ENCODE data around the gene RBM26. TPM values are rescaled to one million over a fixed set of nuclear protein-coding genes. Genes with fewer than 3 reads are reported as not detected.

The RBM26 gene
- total RNA-seq, 2 experiments from 2014 or later = 54.8 to 57.7 TPM

DNA sequence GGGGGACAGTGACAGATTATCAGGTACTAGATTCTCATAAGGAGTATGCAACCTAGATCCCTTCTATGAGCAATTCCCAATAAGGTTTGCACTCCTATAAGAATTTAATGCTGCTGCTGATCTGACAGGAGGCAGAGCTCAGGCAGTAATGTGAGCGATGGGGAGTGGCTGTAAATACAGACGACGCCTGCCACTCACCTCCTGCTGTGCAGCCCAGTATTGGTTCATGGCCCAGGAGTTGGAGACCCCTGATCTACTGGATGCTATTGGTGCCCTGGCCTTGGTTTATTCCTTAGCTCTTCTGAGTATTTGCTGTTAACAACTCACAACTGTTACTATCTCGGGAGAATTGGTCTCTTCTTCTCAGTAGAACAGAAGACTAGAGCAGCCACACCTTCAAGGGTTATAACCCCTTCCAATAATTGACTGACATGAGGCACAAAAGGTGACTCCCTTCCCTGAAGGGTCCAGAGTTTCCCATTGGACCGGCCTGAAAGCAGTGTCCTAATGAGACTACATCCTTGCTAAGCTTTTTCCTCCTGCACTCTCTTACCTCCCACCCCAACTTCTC, 35.0 kb upstream of the RBM26 start:
- no peaks in the 10 kb centered on the region for H3K36me3 Mint-ChIP-seq
- no peak for DNase-seq
- H3K27ac Mint-ChIP-seq = no peak overlapping the region
- CTCF ChIA-PET = interaction anchor here (0.6 to 3.2 kb wide), 2 partner anchors 17 to 239 kb away, joined by 3 to 10 read pairs; no protein-coding TSS in a partner anchor
- no peak overlapping the region for H3K4me3 Mint-ChIP-seq
- H3K9me3 Mint-ChIP-seq = no peaks in the 10 kb centered on the region
- H3K27me3 Mint-ChIP-seq = no peaks in the 10 kb centered on the region
- peaks cover 11% of the 10 kb centered on the region for H3K4me1 Mint-ChIP-seq (ENCODE audit: low read depth)
- POLR2A ChIA-PET = interaction anchor here (1.2 kb wide), 1 partner anchor 61 kb away, joined by 3 read pairs; no protein-coding TSS in a partner anchor
- intact Hi-C loops (cut with micrococcal nuclease) = no loop called here

DNA sequence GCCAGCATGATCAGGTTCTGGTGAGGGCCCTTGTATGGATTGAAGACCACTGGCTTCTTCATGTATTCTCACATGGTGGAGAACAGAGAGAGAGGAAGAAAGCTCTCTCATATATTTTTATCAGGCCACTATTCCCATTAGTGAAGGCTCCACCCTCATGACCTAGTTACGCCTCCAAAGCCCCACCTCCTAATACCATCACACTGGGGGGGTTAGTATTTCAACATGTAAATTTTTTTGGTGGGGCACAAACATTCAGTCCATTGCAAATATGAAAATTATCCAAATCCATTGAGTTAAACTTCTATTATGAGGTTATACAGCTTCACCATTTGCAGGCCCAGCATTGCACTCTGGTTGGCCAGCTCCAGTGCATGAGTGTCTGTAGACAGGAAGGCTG, 33.2 kb upstream of the RBM26 start:
- CTCF ChIA-PET = no interaction called here
- H3K27me3 Mint-ChIP-seq = no peaks in the 10 kb centered on the region
- H3K9me3 Mint-ChIP-seq = no peaks in the 10 kb centered on the region
- no peak for DNase-seq
- intact Hi-C loops (cut with micrococcal nuclease) = no loop called here
- H3K27ac Mint-ChIP-seq = no peak overlapping the region
- POLR2A ChIA-PET = no interaction called here
- H3K4me3 Mint-ChIP-seq = no peak overlapping the region
- H3K36me3 Mint-ChIP-seq = no peaks in the 10 kb centered on the region
- peaks cover 14% of the 10 kb centered on the region for H3K4me1 Mint-ChIP-seq (ENCODE audit: low read depth)

DNA sequence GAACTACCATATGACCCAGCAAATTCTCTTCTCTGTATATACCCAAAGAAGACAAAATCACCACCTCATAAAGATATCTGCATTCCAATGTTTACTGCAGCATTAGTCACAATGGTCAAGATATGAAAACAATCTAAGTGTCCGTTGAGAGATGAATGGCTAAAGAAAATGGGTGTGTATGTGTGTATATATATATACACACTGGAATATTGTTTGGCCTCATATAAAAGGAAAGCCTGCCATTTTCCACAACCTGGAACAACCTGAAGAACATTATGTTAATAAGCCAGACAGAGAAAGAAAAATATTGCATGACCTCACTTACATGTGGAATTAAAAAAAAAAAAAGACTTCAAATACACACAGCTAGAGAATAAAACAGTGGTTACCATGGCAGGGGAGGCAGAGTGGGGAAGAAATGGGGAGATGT, 29.5 kb upstream of the RBM26 start:
- POLR2A ChIA-PET = interaction anchor here (0.6 kb wide), 1 partner anchor 29 kb away, joined by 3 read pairs; no protein-coding TSS in a partner anchor
- no peaks in the 10 kb centered on the region for H3K27me3 Mint-ChIP-seq
- CTCF ChIA-PET = interaction anchor here (1.7 to 1.8 kb wide), 2 partner anchors 10 to 12 kb away, joined by 5 to 13 read pairs; no protein-coding TSS in a partner anchor
- H3K4me1 Mint-ChIP-seq (ENCODE audit: low read depth) = peaks cover 16% of the 10 kb centered on the region
- no peaks in the 10 kb centered on the region for H3K9me3 Mint-ChIP-seq
- intact Hi-C loops (cut with micrococcal nuclease) = no loop called here
- H3K4me3 Mint-ChIP-seq = no peak overlapping the region
- no peak overlapping the region for H3K27ac Mint-ChIP-seq
- no peak for DNase-seq
- no peaks in the 10 kb centered on the region for H3K36me3 Mint-ChIP-seq

DNA sequence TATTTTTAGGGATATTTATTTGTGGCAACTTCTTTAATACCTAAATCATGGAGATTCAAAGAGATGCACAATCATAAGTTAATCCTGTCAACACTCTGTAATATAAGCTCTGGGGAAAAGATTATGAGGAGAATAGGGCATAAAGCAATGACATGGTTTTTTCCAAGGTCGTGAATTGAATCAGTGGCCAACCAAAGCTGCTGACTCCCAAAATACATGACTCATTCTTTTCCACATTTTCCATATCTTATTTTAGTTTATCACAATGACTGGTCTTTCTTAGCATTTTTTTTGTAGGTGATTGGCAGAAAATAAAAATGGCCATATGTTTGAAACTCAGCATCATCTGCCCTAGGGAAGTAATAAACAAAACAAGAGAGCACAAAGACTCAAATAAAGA, 28.5 kb upstream of the RBM26 start:
- Mint-ChIP-seq H3K36me3 (no peaks in the 10 kb centered on the region), H3K27ac (peak overlapping the region; percentile 0), H3K27me3 (no peaks in the 10 kb centered on the region), H3K4me1 (ENCODE audit: low read depth) (peaks cover 19% of the 10 kb centered on the region), H3K9me3 (no peaks in the 10 kb centered on the region), H3K4me3 (no peak overlapping the region)
- ChIA-PET POLR2A (interaction anchor here (0.9 to 1.3 kb wide), 2 partner anchors 47 to 50 kb away, joined by 4 to 5 read pairs; partner anchors contain the start of gene NDFIP2), CTCF (interaction anchor here (0.9 kb wide), 1 partner anchor 10 kb away, joined by 3 read pairs; no protein-coding TSS in a partner anchor)
- DNase-seq = no peak
- intact Hi-C loops (cut with micrococcal nuclease) = no loop called here

DNA sequence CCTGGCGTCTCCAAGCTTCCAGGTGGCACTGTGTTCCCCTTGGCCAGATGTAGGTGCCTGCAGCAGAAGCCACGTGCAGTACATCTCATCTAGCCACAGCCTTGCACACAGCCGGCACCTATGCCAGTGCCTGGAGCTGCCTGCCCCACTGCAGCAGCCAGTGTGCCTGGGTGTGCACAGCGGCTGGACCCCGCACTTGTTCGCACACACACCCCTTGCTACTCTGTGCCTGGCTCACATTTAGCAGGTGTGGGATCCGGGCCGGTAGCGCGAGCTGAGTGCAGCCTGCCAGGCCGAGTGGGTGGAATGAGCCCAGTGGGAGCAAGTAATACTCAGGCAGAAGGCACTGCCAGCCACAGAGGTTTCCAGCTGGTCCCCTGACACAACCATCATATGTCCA, 26.9 kb upstream of the RBM26 start:
- Mint-ChIP-seq H3K4me3 (no peak overlapping the region), H3K4me1 (ENCODE audit: low read depth) (peaks cover 31% of the 10 kb centered on the region), H3K9me3 (no peaks in the 10 kb centered on the region), H3K27ac (no peak overlapping the region), H3K36me3 (no peaks in the 10 kb centered on the region), H3K27me3 (no peaks in the 10 kb centered on the region)
- ChIA-PET POLR2A (interaction anchor here (1.4 kb wide), 2 partner anchors 24 to 48 kb away, joined by 3 to 5 read pairs; partner anchors contain the start of gene NDFIP2), CTCF (interaction anchor here (1.0 to 2.3 kb wide), 3 partner anchors 9 to 108 kb away, joined by 3 to 17 read pairs (median 16); no protein-coding TSS in a partner anchor)
- no peak for DNase-seq
- intact Hi-C loops (cut with micrococcal nuclease) = no loop called here

DNA sequence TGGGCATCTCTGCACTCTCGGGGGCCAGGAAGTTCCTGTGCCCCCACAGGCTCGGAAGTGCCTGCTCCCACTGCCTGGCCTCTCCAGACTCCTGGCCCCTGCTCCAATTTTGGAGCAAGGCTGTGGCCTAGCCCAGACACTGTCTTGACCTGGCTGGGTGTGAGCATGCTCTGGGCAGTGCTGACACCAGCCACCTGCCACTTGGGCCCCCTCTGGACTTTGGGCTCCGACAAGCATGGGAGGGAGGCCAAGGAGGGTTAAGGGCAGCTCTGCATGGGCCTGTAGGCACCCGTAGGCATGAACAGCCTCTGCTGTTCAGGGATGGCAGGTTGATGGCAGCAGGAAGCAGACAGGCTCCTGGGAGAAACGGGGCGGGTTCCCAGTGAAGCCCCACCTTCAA, 26.0 kb upstream of the RBM26 start:
- Mint-ChIP-seq H3K27ac (no peak overlapping the region), H3K4me3 (no peak overlapping the region), H3K27me3 (no peaks in the 10 kb centered on the region), H3K9me3 (no peaks in the 10 kb centered on the region), H3K36me3 (no peaks in the 10 kb centered on the region), H3K4me1 (ENCODE audit: low read depth) (peaks cover 33% of the 10 kb centered on the region)
- ChIA-PET POLR2A (interaction anchor here (1.4 kb wide), 1 partner anchor 25 kb away, joined by 5 read pairs; no protein-coding TSS in a partner anchor), CTCF (interaction anchor here (2.3 kb wide), 2 partner anchors 8 to 109 kb away, joined by 16 to 17 read pairs; no protein-coding TSS in a partner anchor)
- DNase-seq = no peak
- intact Hi-C loops (cut with micrococcal nuclease) = no loop called here

DNA sequence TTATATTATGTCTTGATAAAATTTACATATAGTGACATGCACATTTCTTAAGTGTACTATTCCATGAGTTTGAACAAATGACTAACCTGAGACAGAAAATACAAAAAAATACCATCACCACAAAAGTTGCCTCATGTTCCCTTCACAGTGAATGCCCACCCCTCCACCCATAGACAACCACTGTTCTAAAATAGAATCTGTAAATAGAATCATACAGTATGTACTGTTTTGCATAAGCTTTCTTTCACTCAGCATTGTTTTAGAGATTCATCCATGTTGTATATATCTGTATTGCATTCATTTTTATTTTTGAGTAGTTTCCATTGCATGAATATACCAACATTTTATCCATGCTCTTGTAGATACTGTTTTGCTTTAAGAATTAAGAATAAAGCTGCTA, 23.3 kb upstream of the RBM26 start:
- intact Hi-C loops (cut with micrococcal nuclease) = loop anchor here (2.0 to 10.0 kb wide), 3 partner anchors 21 to 935 kb away; no protein-coding TSS in a partner anchor
- Mint-ChIP-seq H3K36me3 (no peaks in the 10 kb centered on the region), H3K4me1 (ENCODE audit: low read depth) (peaks cover 32% of the 10 kb centered on the region), H3K4me3 (no peak overlapping the region), H3K27me3 (no peaks in the 10 kb centered on the region), H3K9me3 (no peaks in the 10 kb centered on the region), H3K27ac (no peak overlapping the region)
- ChIA-PET CTCF (interaction anchor here (0.8 to 2.4 kb wide), 2 partner anchors 52 to 111 kb away, joined by 3 to 16 read pairs; no protein-coding TSS in a partner anchor), POLR2A (interaction anchor here (1.0 kb wide), 1 partner anchor 53 kb away, joined by 3 read pairs; no protein-coding TSS in a partner anchor)
- DNase-seq = no peak

DNA sequence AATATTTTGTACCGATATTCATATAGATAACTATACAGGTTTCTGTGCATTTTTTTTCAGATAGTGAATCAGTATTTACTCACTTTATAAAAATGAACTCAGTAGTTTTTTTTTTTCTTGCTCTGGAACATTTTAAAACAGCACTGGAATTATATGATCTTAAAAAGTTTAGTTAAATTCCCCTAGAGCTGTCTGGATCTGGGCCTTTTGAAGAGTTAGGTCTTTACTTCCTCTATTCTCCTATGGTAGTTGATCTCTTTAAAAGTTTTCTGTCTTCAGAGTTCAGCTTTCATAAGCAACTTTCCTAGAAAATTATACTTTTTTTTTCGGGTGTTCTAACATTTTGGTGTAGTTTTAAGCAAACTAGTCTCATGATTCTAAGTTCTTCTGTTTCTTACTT, 21.8 kb upstream of the RBM26 start:
- Mint-ChIP-seq H3K27me3 (no peaks in the 10 kb centered on the region), H3K36me3 (no peaks in the 10 kb centered on the region), H3K4me1 (ENCODE audit: low read depth) (peaks cover 29% of the 10 kb centered on the region), H3K4me3 (no peak overlapping the region), H3K27ac (no peak overlapping the region), H3K9me3 (no peaks in the 10 kb centered on the region)
- DNase-seq = no peak
- CTCF ChIA-PET = interaction anchor here (0.7 to 2.4 kb wide), 4 partner anchors 18 to 133 kb away, joined by 3 to 16 read pairs (median 3); no protein-coding TSS in a partner anchor
- intact Hi-C loops (cut with micrococcal nuclease) = loop anchor here (2.0 to 10.0 kb wide), 3 partner anchors 23 to 937 kb away; no protein-coding TSS in a partner anchor
- POLR2A ChIA-PET = interaction anchor here (0.7 to 0.9 kb wide), 2 partner anchors 29 to 117 kb away, joined by 3 read pairs; no protein-coding TSS in a partner anchor

DNA sequence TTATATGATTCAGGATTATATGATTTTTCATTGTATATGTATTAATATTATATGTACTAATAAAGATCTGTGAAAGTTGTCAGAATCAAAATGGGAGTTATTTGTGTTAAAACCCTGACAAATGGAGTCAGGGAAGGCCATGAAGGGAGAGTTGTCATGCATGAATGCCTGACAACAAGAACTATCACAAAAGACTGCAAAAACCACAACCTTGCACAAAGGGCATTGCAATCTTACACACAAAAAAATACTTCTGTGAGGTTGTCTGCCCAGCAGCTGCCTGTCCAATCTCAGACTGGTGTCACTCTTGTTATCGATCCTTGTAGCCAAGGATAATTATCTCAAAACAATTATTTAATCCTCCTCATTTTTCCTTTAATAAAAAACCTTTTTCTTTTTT, 21.2 kb upstream of the RBM26 start:
- Mint-ChIP-seq H3K4me3 (no peak overlapping the region), H3K9me3 (no peaks in the 10 kb centered on the region), H3K27me3 (no peaks in the 10 kb centered on the region), H3K4me1 (ENCODE audit: low read depth) (peaks cover 29% of the 10 kb centered on the region), H3K27ac (no peak overlapping the region), H3K36me3 (no peaks in the 10 kb centered on the region)
- intact Hi-C loops (cut with micrococcal nuclease) = loop anchor here (10.0 kb wide), 2 partner anchors 248 to 938 kb away; no protein-coding TSS in a partner anchor
- POLR2A ChIA-PET = no interaction called here
- DNase-seq = no peak
- CTCF ChIA-PET = interaction anchor here (0.7 to 1.6 kb wide), 3 partner anchors 21 to 133 kb away, joined by 3 to 4 read pairs (median 3); no protein-coding TSS in a partner anchor

DNA sequence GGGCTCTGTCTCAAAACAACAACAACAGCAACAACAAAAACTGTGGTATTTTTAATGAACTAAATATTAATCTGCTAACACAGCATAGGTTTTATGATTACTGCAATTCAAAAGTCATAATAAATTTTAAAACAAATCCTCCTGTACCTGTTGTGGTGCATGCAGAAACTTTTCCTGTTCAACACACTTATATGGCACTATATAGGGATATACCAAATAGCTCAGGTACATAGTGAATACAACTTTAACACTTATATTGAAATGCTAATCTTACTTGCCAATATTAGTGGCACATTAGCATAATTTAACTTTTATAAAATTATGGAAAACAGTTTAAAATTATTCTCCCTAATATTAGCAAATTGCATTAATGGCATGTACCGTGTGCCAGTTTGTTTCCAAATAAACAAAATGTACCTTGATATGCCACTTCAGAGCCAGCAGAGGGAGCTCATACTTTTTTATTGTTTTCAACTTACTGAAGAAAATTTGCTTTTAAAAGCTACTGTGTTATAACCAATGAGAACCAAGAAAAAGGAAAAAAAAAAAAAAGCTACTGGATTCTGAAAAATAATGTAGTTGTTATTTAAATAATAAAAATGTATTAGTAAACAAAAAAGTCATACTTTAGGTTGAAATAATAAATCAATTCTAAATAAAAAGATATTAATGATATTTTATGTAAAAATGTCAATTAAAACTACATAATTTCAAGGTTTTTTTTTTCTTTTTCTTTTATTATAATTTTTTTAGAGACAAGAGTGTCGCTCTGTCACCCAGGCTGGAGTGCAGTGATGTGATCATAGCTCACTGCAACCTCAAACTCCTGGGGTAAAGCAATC, 18.0 kb upstream of the RBM26 start:
- no peaks in the 10 kb centered on the region for H3K9me3 Mint-ChIP-seq
- peaks cover 22% of the 10 kb centered on the region for H3K4me1 Mint-ChIP-seq (ENCODE audit: low read depth)
- H3K27me3 Mint-ChIP-seq = no peaks in the 10 kb centered on the region
- ChIA-PET POLR2A (interaction anchor here (0.9 to 1.4 kb wide), 2 partner anchors 57 to 116 kb away, joined by 3 to 12 read pairs; partner anchors contain the start of gene NDFIP2), CTCF (interaction anchor here (0.6 to 5.6 kb wide), 49 partner anchors 9 to 942 kb away, joined by 3 to 244 read pairs (median 6); partner anchors contain the start of genes NDFIP2 and RBM26)
- DNase-seq = no peak
- no peak overlapping the region for H3K27ac Mint-ChIP-seq
- H3K4me3 Mint-ChIP-seq = no peak overlapping the region
- H3K36me3 Mint-ChIP-seq = no peaks in the 10 kb centered on the region
- intact Hi-C loops (cut with micrococcal nuclease) = loop anchor here (1.0 to 10.0 kb wide), 5 partner anchors 27 to 941 kb away; no protein-coding TSS in a partner anchor

DNA sequence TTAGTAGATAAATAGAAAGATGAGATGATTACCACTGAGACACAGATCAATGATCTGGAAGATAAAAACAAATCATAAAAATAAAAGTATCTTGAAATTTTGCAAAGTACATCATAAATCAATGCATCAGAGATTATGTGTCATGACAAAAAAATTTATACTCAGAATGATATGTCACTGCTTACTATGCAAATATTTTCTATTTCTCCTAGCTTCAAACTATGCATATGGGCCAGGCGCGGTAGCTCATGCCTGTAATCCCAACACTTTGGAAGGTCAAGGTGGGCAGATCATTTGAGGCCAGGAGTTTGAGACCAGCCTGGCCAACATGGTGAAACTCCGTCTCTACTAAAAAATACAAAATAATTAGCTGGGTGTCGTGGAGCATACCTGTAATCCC, 17.3 kb upstream of the RBM26 start:
- peaks cover 15% of the 10 kb centered on the region for H3K4me1 Mint-ChIP-seq (ENCODE audit: low read depth)
- no peak for DNase-seq
- no peak overlapping the region for H3K27ac Mint-ChIP-seq
- CTCF ChIA-PET = interaction anchor here (0.6 to 5.6 kb wide), 27 partner anchors 9 to 256 kb away, joined by 3 to 244 read pairs (median 7); partner anchors contain the start of genes NDFIP2 and RBM26
- POLR2A ChIA-PET = no interaction called here
- H3K27me3 Mint-ChIP-seq = no peaks in the 10 kb centered on the region
- intact Hi-C loops (cut with micrococcal nuclease) = loop anchor here (10.0 kb wide), 2 partner anchors 251 to 941 kb away; no protein-coding TSS in a partner anchor
- no peaks in the 10 kb centered on the region for H3K36me3 Mint-ChIP-seq
- no peak overlapping the region for H3K4me3 Mint-ChIP-seq
- H3K9me3 Mint-ChIP-seq = no peaks in the 10 kb centered on the region
